Right ventricle myocardium inferior (tissue), 1 donor: ENCODE measurements around the gene KLHL22. TPM values are rescaled to one million over a fixed set of nuclear protein-coding genes. Genes with fewer than 3 reads are reported as not detected.
"Not testable (repeated sequence)": the region's sequence is repeated elsewhere in the genome, so short reads cannot be mapped to it uniquely, and the experiment has no call there.

ENCODE experiments used
- ATAC-seq: fragments of 200-7000 bp; cut with Tn5 transposase; one replicate; pipeline ENCODE4 v1.9.1; 2020; ENCODE audit warnings: mild to moderate bottlenecking, moderate library complexity
- DNase-seq: peaks from one replicate; pipeline ENCODE4 v3.0.0; 2021; ENCODE audit errors: missing footprints
- intact Hi-C: fragments of 100-400 bp; cut with DNase I; formaldehyde crosslinking; loops from one replicate; pipeline ENCODE4 v1.11.0; 2022
- total RNA-seq: library from RNA; stranded (reverse); fragmentation: NEBNext Ultra II Directional; extraction: Animal tissue kit (Norgen Biotek cat#: 25700); gene quantifications from one replicate; pipeline ENCODE4 v1.2.1, GENCODE V29; 2021
- donor health status: DM: no; HTN: yes; CAD: no; lungs with severe emphysema.

Gene KLHL22
- total RNA-seq, 1 donor from 2014 or later, result 12.4 TPM

DNA sequence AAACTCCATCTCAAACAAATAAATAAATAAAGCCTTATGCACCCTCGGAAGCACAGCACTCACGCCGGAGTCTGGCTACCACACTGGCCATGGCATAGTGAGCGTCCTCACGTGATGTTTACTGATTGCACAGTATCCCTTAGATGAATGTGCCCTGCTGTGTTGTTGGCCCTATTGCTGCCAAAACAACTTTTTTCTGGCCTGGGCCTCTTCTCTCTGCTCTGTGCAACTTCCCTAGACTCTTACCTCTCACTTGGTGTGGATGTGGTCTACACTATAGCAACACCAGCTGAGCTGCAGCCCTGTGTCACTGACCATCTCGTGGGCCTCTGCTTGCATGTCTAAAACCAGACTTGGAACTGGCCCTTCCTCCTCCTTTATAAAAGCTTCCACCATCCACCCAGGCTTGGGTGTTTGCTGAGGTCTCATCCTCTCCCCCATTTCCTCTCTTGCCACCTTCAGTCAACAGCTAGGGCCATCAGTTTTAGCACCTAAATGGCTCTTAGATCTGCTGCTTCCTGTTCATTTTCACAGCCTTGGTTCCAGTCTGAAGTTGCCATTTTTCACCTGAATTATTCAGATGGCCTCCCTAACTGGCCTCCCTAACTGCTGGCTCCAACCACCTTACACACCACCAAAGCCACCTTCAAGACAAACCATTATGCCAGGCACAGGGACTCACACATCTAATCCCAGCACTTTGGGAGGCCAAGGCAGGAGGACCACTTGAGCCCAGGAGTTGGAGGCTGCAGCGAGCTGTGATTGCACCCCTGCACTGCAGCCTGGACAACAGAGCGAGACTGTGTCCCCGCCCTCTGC lies 92.4 kb downstream of the KLHL22 start:
- no peak for DNase-seq
- ATAC-seq, result no peak
- intact Hi-C loops, result no loop called here

GRCh38 chr22:20401376-20402014 lies 94.1 kb downstream of the KLHL22 start:
- DNase-seq (no peak), ATAC-seq (no peak)
- intact Hi-C loops, result no loop called here

DNA sequence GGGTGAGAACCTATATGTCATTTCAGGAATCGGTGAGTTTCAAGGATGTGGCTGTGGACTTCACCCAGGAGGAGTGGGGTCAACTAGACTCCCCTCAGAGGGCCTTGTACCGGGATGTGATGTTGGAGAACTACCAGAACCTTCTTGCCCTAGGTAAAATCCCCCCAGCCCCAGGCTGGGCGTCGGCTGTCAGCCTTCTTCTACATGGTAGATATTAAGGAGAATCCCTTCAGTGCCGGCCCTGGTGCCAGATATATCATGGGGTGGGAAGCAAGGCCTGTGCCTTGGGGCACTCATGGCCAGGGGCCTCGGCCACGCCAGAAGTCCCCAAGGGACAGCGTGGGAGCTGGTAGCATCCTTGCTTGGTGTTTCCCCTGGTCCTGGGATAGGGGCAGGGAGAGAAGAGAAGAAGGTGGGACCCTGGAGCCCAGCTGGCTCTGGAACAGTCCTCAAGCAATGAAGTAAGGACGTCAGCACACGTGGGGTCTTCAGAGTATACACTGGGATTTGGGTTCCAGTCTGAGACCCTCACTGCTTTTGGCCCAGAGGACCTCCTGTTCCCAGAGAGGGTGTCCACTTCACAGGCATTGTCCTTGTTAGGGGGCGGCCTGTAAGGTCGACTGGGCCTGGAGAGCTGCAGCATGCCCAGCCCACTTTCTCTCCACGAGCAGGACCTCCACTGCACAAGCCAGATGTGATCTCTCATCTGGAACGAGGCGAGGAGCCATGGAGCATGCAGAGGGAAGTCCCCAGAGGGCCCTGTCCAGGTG lies 94.8 kb downstream of the KLHL22 start:
- DNase-seq, result no peak
- intact Hi-C loops, result no loop called here
- no peak for ATAC-seq

GRCh38 chr22:20399866-20400605 lies 95.6 kb downstream of the KLHL22 start:
- DNase-seq, result no peak
- ATAC-seq, result no peak
- intact Hi-C loops, result loop anchor here (10.0 kb wide), 2 partner anchors 55 to 75 kb away; partner anchors contain the start of gene DGCR6L

GRCh38 chr22:20398420-20398819 lies 97.2 kb downstream of the KLHL22 start:
- intact Hi-C loops, result loop anchor here (10.0 kb wide), 2 partner anchors 56 to 74 kb away; partner anchors contain the start of gene DGCR6L
- no peak for ATAC-seq

DNA sequence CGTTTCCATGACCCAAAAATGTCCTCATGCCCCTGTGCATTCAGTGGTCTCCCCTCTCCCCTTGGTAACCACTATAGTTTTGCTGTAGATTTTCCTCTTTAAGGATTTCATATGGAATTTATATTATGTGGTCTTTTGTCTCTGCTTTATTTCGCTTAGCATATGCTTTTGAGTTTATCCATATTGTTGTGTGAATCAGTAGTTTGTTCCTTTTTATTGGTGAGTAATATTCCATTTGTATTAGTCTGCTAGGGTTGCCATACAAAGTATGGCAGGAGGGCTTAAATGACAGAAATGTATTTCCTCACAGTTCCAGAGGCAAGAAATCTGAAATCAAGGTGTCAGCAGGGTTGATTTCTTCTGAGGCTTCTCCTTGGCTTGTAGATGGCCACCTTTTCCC lies 98.1 kb downstream of the KLHL22 start:
- DNase-seq (no peak), ATAC-seq (no peak)
- intact Hi-C loops, result loop anchor here (10.0 kb wide), 2 partner anchors 57 to 73 kb away; partner anchors contain the start of gene DGCR6L

More at GRCh38 chr22:20398420-20398819, 97.2 kb downstream of the KLHL22 start:
- no peak for DNase-seq

GRCh38 chr22:20396639-20397038 lies 99.0 kb downstream of the KLHL22 start:
- intact Hi-C loops, result loop anchor here (10.0 kb wide), 2 partner anchors 58 to 72 kb away; partner anchors contain the start of gene DGCR6L
- ATAC-seq, result no peak

GRCh38 chr22:20395907-20396287 lies 99.7 kb downstream of the KLHL22 start:
- ATAC-seq, result no peak
- DNase-seq, result no peak
- intact Hi-C loops, result loop anchor here (10.0 kb wide), 2 partner anchors 59 to 71 kb away; partner anchors contain the start of gene DGCR6L

More at GRCh38 chr22:20396639-20397038, 99.0 kb downstream of the KLHL22 start:
- no peak for DNase-seq

- no peak for DNase-seq
- ATAC-seq, result no peak
- intact Hi-C loops, result loop anchor here (10.0 kb wide), 2 partner anchors 59 to 71 kb away; partner anchors contain the start of gene DGCR6L
These were observed 100.3 kb downstream of the KLHL22 start for GRCh38 chr22:20395181-20395906.

DNA sequence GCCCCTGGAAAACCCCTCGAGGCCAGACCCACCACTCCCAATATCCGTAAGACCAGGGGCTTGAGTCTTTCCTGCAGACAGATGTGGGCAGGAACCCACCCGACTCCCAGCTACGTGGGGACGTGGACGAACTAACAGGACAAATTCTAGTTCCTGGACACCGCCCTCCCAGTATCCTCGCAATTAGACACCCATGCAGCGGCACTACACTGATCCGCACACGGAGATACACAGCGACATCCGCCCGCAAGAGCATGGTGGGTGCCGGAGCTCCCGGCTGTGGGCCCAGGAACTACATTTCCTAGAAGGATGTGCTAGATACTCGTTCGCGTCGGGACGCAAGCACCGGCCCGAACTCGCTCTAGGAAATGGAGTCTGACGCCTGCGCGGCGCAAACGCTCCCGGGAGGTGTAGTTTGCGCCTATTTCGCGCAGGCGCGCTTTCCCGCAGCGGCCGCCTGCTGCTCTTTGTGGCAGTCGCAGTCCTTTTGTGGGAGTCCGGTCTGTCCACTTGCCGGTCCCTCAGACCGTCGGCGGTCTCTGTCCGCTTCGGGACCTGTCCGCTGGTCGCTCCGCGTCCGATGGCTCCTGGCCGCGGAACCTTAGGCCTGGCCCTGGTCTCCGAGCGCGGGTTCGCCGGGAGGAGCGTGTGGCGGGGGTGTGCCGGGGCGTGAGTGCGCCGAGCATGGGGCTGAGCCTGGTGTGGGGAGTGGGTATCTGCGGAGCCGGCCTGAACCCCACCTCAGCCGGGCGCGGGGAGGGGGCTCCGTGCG lies 101.7 kb downstream of the KLHL22 start, which contains the start of gene ZNF74:
ZNF74 (plus strand) TSS at position 447 of the 772 bp plus-strand sequence. CDS start 478 bp downstream, outside the sequence.
- intact Hi-C loops, result loop anchor here (10.0 kb wide), 2 partner anchors 61 to 69 kb away; partner anchors contain the start of gene DGCR6L
- ATAC-seq, result peak; percentile 97
- DNase-seq, result peak; percentile 95

- ATAC-seq (peak; percentile 17), DNase-seq (no peak)
- intact Hi-C loops, result loop anchor here (10.0 kb wide), 2 partner anchors 62 to 68 kb away; partner anchors contain the start of gene DGCR6L
These were observed 102.5 kb downstream of the KLHL22 start for GRCh38 chr22:20392983-20393704.

- DNase-seq, ATAC-seq: not testable (repeated sequence)
- intact Hi-C loops, result loop anchor here (10.0 kb wide), 2 partner anchors 62 to 68 kb away; partner anchors contain the start of gene DGCR6L
These were observed 103.2 kb downstream of the KLHL22 start for GRCh38 chr22:20392365-20392881.
